Activated naive CD4-positive, alpha-beta T cell treated with anti-CD3 and anti-CD28 coated beads for 36 hours (primary cell): ENCODE data around the gene BRAF. TPM values are rescaled to one million over a fixed set of nuclear protein-coding genes. Genes with fewer than 3 reads are reported as not detected.
A peak's percentile ranks its signal among the peaks of the same experiment; 100 is the strongest.
"Not testable (repeated sequence)": the region's sequence is repeated elsewhere in the genome, so short reads cannot be mapped to it uniquely, and the experiment has no call there.

Experiments used
- CTCF ChIA-PET: fragments of 350-600 bp; sonication (Branson Sonifier 250); formaldehyde crosslinking; loops from one replicate; lab custom pipeline; 2021; ENCODE audit warnings: antibody characterized with exemption; lab: Charles Lee
- DNase-seq: peaks from one replicate; pipeline ENCODE4 v3.0.0-alpha.2; 2020
- H3K27ac Mint-ChIP-seq: one replicate; pipeline ENCODE4 v1.8.0; 2021; ENCODE audit warnings: mild to moderate bottlenecking, mixed read lengths
- H3K27me3 Mint-ChIP-seq: one replicate; pipeline ENCODE4 v1.8.0; 2021; ENCODE audit warnings: low read depth, mixed read lengths
- H3K36me3 Mint-ChIP-seq: one replicate; pipeline ENCODE4 v1.8.0; 2021; ENCODE audit warnings: low read depth, mixed read lengths
- H3K4me1 Mint-ChIP-seq: one replicate; pipeline ENCODE4 v1.8.0; 2021; ENCODE audit warnings: low read depth, mixed read lengths
- H3K4me3 Mint-ChIP-seq: one replicate; pipeline ENCODE4 v1.8.0; 2021; ENCODE audit warnings: mild to moderate bottlenecking, moderate library complexity, mixed read lengths
- H3K9me3 Mint-ChIP-seq: one replicate; pipeline ENCODE4 v1.8.0; 2021; ENCODE audit warnings: mixed read lengths
- intact Hi-C: fragments of 100-400 bp; cut with micrococcal nuclease; formaldehyde crosslinking; loops from one replicate; pipeline ENCODE4 v1.15.1; 2023
- total RNA-seq, 2 experiments: library from RNA; stranded (reverse); gene quantifications; one replicate each; pipeline ENCODE4 v1.2.3, GENCODE V29; 2021

Gene BRAF
- total RNA-seq, 2 experiments from 2014 or later = 24.6 to 28.6 TPM

DNA sequence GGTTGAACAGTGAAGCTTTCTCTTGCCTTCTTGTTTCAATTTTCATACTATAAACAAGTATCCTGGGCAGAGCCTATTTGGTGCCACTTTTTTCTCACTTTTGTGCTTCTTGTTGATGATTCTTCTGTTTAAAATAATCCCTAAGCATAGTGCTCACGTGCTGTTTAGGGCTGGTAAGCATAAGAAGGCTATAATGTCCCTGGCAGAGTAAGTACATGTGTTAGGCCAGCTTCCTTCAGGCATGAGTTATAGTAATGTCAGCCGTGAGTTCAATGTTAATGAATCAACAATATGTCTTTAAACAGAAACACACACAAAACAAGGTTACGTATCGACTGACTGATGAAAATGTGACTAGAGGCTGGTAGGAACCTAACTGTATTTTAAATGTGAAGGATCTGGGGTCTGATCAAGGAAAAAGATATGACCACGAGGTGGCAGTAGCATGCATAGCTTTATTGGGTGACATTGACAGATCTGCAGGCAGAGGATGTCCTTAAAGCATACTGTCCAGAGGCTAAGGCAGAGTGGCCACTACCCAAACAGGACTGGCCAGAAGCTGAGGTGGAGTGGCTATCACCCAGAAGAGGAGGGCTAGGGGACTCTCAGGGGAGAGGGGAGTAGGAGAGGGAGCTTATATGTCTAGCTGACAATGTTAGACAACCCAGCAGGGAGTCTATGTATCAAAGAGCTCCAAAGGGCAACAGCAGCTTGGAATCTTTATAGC lies 113.7 kb downstream of the BRAF start:
- Mint-ChIP-seq H3K36me3 (no peaks in the 10 kb centered on the region), H3K27me3 (no peaks in the 10 kb centered on the region), H3K27ac (no peak overlapping the region), H3K4me1 (peaks cover 2% of the 10 kb centered on the region), H3K9me3 (no peaks in the 10 kb centered on the region), H3K4me3 (no peak overlapping the region)
- CTCF ChIA-PET = interaction anchor here (0.6 to 4.6 kb wide), 44 partner anchors 8 to 701 kb away, joined by 3 to 77 read pairs (median 4); partner anchors contain the start of genes BRAF and MRPS33
- peak; percentile 78 for DNase-seq
- intact Hi-C loops = loop anchor here (1.0 to 5.0 kb wide), 7 partner anchors 91 to 721 kb away; partner anchors contain the start of gene BRAF

DNA sequence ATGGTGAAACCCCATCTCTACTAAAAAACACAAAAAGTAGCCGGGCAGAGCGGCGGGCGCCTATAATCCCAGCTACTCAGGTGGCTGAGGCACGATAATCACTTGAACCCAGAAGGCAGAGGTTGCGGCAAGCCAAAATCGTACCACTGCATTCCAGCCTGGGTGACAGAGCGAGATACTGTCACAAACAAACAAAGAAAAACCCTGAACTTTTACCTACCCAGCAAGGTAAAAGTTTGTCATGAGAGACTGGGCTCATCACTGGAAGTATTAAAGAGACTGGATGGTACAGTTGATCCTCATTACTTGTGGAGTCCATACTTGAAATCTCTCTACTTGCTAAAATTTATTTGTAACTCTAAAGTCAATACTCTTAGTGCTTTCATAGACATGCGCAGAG lies 114.3 kb downstream of the BRAF start:
- CTCF ChIA-PET = interaction anchor here (0.8 to 4.6 kb wide), 24 partner anchors 7 to 202 kb away, joined by 3 to 77 read pairs (median 5); partner anchors contain the start of gene MRPS33
- Mint-ChIP-seq H3K9me3 (no peaks in the 10 kb centered on the region), H3K36me3 (no peaks in the 10 kb centered on the region), H3K4me1 (peaks cover 2% of the 10 kb centered on the region), H3K27me3 (no peaks in the 10 kb centered on the region), H3K27ac (no peak overlapping the region), H3K4me3 (no peak overlapping the region)
- DNase-seq = no peak
- intact Hi-C loops = loop anchor here (2.0 to 5.0 kb wide), 3 partner anchors 92 to 722 kb away; no protein-coding TSS in a partner anchor

DNA sequence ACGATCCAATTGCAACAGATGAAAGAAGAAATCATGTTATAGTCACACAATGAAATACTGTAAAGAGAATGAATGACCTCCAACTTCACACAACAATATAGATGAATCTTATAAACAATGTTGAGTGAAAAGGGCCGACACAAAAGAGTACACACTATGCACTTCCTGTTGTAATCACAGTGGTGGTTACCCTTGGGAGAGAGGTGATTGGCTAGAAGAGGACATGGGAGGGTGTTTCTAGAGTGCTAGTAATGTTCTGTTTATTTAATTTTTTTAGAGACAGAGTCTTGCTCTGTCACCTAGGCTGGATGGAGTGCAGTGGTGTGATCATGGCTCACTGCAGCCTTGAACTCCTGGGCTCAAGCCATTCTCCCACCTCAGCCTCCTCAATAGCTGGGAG lies 145.8 kb downstream of the BRAF start:
- CTCF ChIA-PET = no interaction called here
- H3K27ac Mint-ChIP-seq = peak overlapping the region; percentile 69
- H3K36me3 Mint-ChIP-seq = peaks cover 13% of the 10 kb centered on the region
- no peaks in the 10 kb centered on the region for H3K9me3 Mint-ChIP-seq
- H3K4me1 Mint-ChIP-seq = no peaks in the 10 kb centered on the region
- intact Hi-C loops = no loop called here
- no peak for DNase-seq
- no peaks in the 10 kb centered on the region for H3K27me3 Mint-ChIP-seq
- H3K4me3 Mint-ChIP-seq = no peak overlapping the region

DNA sequence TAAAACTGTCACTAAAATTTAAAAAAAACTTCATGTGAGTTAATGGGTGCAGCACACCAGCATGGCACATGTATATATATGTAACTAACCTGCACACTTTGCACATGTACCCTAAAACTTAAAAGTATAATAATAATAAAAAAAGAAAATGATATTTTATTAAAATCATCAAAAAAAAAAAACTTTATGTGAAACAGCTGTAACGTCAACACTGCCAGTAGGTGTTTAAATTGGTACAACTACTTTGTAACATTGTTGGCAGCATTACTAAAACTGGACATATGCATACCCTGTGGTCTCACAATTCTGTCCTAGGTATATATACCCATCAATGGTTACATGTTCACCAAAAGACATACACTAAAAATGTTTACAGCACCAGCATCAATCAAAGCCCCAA lies 146.2 kb downstream of the BRAF start:
- intact Hi-C loops = no loop called here

DNA sequence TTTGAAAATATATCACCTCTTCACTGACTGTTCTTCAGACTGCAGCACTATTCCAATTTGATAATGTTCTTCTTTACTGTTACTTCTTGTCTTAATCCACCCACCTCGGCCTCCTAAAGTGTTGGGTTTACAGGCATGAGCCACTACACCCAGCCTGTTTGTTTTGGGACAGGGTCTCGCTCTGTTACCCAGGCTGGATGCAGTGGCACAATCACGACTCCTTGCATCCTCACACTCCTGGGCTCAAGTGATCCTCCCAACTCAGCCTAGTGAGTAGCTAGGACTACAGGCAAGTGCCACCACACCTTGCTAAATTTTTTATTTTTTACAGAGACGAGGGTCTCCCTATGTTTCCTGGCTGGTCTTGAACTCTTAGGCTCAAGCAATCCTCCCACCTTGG lies 150.4 kb downstream of the BRAF start:
- H3K4me1 Mint-ChIP-seq = no peaks in the 10 kb centered on the region
- H3K9me3 Mint-ChIP-seq = no peaks in the 10 kb centered on the region
- no peak for DNase-seq
- CTCF ChIA-PET = no interaction called here
- peaks cover 27% of the 10 kb centered on the region for H3K36me3 Mint-ChIP-seq
- no peak overlapping the region for H3K4me3 Mint-ChIP-seq
- no peak overlapping the region for H3K27ac Mint-ChIP-seq
- no peaks in the 10 kb centered on the region for H3K27me3 Mint-ChIP-seq
- intact Hi-C loops = no loop called here

More for the DNA sequence above, 146.2 kb downstream of the BRAF start:
- Mint-ChIP-seq H3K27me3 (no peaks in the 10 kb centered on the region), H3K4me3 (no peak overlapping the region), H3K36me3 (peaks cover 13% of the 10 kb centered on the region), H3K4me1 (no peaks in the 10 kb centered on the region), H3K27ac (peak overlapping the region; percentile 69), H3K9me3 (no peaks in the 10 kb centered on the region)
- DNase-seq = no peak
- CTCF ChIA-PET = no interaction called here

DNA sequence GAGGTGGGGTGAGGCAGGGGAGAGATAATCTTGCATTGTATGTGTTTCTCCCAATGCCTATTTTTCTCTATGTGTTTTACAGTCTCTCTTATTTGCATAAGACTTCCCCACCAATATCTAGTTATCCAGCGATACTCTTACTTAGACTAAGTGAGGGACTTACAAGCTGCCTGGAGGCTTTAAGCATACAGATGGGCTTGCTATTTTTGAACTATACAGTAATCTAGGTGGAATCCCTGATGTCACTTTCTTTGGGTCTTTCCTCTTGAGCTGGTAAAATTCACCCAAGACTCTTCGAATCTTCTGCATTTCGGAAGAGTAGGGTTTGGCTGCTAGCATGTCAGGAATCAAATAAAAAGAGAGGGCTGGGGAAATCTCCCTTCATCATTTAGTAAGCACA lies 151.6 kb downstream of the BRAF start:
- DNase-seq = no peak
- peaks cover 31% of the 10 kb centered on the region for H3K36me3 Mint-ChIP-seq
- H3K4me1 Mint-ChIP-seq = no peaks in the 10 kb centered on the region
- peaks cover 2% of the 10 kb centered on the region for H3K9me3 Mint-ChIP-seq
- no peaks in the 10 kb centered on the region for H3K27me3 Mint-ChIP-seq
- H3K4me3 Mint-ChIP-seq = no peak overlapping the region
- CTCF ChIA-PET = interaction anchor here (0.6 kb wide), 1 partner anchor 296 kb away, joined by 5 read pairs; no protein-coding TSS in a partner anchor
- intact Hi-C loops = no loop called here
- H3K27ac Mint-ChIP-seq = no peak overlapping the region

DNA sequence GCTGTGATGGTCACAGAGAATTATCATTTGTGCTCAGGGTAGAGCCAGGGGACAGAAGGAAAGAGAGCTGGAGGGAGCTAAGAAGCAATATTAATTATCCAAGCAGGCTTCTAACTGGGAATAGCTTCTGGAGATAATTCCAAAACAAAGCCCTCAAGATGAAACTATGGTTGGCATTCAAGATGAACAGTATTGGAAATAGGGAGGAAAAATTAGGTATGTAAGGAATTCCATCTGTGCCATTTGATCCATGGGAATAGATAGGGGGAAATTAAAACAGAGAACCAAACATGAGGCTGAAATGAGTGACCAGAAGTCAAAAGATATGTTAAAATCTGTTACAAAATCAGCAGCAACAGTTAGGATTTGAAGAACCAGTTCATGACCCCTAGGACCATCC lies 152.9 kb downstream of the BRAF start:
- H3K36me3 Mint-ChIP-seq = peaks cover 39% of the 10 kb centered on the region

DNA sequence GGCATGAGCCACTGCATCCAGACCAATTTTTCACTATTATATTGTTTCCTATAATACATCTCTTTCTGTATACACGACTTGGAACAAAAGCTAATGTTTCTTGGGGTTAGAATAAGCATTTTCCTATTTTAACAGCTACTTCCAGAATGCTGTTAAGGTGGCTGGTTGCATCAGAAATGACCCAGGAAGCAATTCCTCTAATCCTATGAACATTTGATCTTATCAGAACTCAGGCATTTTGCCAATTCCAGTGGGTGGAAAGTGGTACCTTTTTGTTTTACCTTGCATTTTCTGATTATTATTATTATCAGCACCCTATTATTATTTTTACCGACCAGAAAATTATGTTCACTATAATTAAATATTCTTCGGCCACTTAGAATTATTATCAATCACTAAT lies 154.9 kb downstream of the BRAF start:
- no peak for DNase-seq
- Mint-ChIP-seq H3K27me3 (no peaks in the 10 kb centered on the region), H3K27ac (no peak overlapping the region), H3K4me3 (no peak overlapping the region), H3K9me3 (peaks cover 2% of the 10 kb centered on the region), H3K4me1 (no peaks in the 10 kb centered on the region), H3K36me3 (peaks cover 42% of the 10 kb centered on the region)
- intact Hi-C loops = no loop called here
- CTCF ChIA-PET = no interaction called here

More for the DNA sequence above, 152.9 kb downstream of the BRAF start:
- Mint-ChIP-seq H3K27me3 (no peaks in the 10 kb centered on the region), H3K27ac (no peak overlapping the region), H3K4me1 (no peaks in the 10 kb centered on the region), H3K9me3 (peaks cover 2% of the 10 kb centered on the region), H3K4me3 (no peak overlapping the region)
- intact Hi-C loops = no loop called here
- CTCF ChIA-PET = no interaction called here
- DNase-seq = no peak

DNA sequence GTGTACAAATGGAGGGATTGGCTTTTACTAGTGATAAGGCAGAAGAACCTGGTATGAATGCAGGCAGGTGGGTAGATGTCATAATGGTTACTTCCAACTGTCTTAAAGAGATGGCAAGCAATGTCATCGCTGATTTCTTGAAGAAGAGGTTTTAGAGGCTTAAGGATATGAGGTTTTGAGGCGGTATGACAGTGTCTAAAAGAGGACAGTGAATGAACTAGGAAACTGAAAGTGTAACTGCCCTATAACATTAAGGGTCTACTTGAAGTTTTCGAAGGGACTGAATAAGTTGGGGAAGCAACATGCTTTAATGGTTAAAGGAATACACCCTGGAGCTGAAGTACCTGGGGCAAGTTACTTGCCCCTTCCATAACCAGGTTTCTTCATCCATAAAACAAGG lies 157.3 kb downstream of the BRAF start:
- no peaks in the 10 kb centered on the region for H3K4me1 Mint-ChIP-seq
- CTCF ChIA-PET = no interaction called here
- intact Hi-C loops = no loop called here
- H3K27me3 Mint-ChIP-seq = no peaks in the 10 kb centered on the region
- peaks cover 2% of the 10 kb centered on the region for H3K9me3 Mint-ChIP-seq
- peaks cover 43% of the 10 kb centered on the region for H3K36me3 Mint-ChIP-seq
- H3K4me3 Mint-ChIP-seq = no peak overlapping the region
- no peak overlapping the region for H3K27ac Mint-ChIP-seq
- DNase-seq = no peak

DNA sequence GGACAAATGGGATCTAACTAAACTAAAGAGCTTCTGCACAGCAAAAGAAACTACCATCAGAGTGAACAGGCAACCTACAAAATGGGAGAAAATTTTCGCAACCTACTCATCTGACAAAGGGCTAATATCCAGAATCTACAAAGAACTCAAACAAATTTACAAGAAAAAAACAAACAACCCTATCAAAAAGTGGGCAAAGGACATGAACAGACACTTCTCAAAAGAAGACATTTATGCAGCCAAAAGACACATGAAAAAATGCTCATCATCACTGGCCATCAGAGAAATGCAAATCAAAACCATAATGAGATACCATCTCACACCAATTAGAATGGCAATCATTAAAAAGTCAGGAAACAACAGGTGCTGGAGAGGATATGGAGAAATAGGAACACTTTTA lies 159.3 kb downstream of the BRAF start:
- H3K9me3 Mint-ChIP-seq, H3K27me3 Mint-ChIP-seq: not testable (repeated sequence)

DNA sequence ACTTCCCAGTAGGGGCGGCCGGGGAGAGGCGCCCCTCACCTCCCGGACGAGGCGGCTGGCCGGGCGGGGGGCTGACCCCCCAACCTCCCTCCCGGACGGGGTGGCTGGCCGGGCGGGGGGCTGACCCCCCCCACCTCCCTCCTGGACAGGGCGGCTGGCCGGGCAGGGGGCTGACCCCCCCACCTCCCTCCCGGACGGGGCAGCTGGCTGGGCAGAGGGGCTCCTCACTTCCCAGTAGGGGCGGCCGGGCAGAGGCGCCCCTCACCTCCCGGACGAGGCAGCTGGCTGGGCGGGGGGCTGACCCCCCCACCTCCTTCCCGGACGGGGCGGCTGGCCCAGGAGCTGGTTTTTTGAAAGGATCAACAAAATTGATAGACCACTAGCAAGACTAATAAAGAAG lies 161.6 kb downstream of the BRAF start:
- H3K27ac Mint-ChIP-seq, H3K4me3 Mint-ChIP-seq, DNase-seq, CTCF ChIA-PET, H3K27me3 Mint-ChIP-seq, H3K9me3 Mint-ChIP-seq, intact Hi-C loops, H3K4me1 Mint-ChIP-seq: not testable (repeated sequence)
- H3K36me3 Mint-ChIP-seq = peaks cover 26% of the 10 kb centered on the region

More for the DNA sequence above, 159.3 kb downstream of the BRAF start:
- H3K4me3 Mint-ChIP-seq, DNase-seq, H3K4me1 Mint-ChIP-seq, CTCF ChIA-PET, intact Hi-C loops, H3K27ac Mint-ChIP-seq: not testable (repeated sequence)
- peaks cover 36% of the 10 kb centered on the region for H3K36me3 Mint-ChIP-seq

DNA sequence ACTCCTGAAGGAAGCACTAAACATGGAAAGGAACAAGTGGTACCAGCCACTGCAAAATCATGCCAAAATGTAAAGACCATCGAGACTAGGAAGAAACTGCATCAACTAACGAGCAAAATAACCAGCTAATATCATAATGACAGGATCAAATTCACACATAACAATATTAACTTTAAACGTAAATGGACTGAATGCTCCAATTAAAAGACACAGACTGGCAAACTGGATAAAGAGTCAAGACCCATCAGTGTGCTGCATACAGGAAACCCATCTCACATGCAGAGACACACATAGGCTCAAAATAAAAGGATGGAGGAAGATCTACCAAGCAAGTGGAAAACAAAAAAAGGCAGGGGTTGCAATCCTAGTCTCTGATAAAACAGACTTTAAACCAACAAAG lies 163.4 kb downstream of the BRAF start:
- H3K4me1 Mint-ChIP-seq, H3K27ac Mint-ChIP-seq, CTCF ChIA-PET, DNase-seq, H3K27me3 Mint-ChIP-seq, intact Hi-C loops, H3K4me3 Mint-ChIP-seq, H3K9me3 Mint-ChIP-seq: not testable (repeated sequence)
- peaks cover 15% of the 10 kb centered on the region for H3K36me3 Mint-ChIP-seq

DNA sequence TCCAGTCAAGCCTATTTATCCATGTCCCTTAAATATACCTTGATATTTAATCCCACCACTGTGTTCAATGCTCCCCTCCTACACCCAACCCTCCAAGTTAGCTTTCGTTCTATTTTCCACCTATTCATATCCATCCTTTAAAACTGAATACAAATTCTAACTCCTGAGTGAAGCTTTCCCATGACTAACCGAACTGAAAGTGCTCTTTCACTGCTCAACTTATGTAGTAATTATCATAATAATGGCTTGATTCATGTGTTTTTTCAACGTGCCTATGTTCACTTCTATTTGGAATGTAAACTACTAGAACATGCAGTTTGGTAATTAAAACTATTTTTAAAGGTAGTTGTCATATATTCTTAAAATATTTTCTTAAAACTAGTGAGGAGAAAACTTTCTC lies 170.2 kb downstream of the BRAF start:
- no peak for DNase-seq
- no peaks in the 10 kb centered on the region for H3K27me3 Mint-ChIP-seq
- no peaks in the 10 kb centered on the region for H3K4me1 Mint-ChIP-seq
- H3K9me3 Mint-ChIP-seq = no peaks in the 10 kb centered on the region
- intact Hi-C loops = no loop called here
- no peak overlapping the region for H3K4me3 Mint-ChIP-seq
- H3K27ac Mint-ChIP-seq = no peak overlapping the region
- CTCF ChIA-PET = no interaction called here
- peaks cover 3% of the 10 kb centered on the region for H3K36me3 Mint-ChIP-seq
